GM23248 (cell line): ENCODE results near the gene RORB.

Source experiments
- EZH2 ChIP-seq: fragments of 200-600 bp; sonication (generic); IDR thresholded peaks from 2 replicates; pipeline ENCODE4 v1.6.1; 2018; ENCODE audit warnings: antibody characterized with exemption, mild to moderate bottlenecking; ENCODE audit not compliant: insufficient read depth, poor library complexity, severe bottlenecking
- EZH2phosphoT487 ChIP-seq: fragments of 200-600 bp; sonication (generic); IDR thresholded peaks from 2 replicates; pipeline ENCODE4 v1.6.1; 2018; ENCODE audit warnings: antibody characterized with exemption, moderate library complexity, mild to moderate bottlenecking, low read depth; ENCODE audit not compliant: insufficient read depth

- TF ChIP-seq EZH2, result no peak
- TF ChIP-seq EZH2phosphoT487, result no peak
Measured at GRCh38 chr9:74447451-74448193, 49.5 kb upstream of the RORB start.
